DOHH2 (cell line): ENCODE measurements around the gene YIPF4.

Experiments used
- H3F3A ChIP-seq: fragments of 200-600 bp; sonication (generic), shearing (Covaris generic); 2 replicates; pipeline ENCODE4 v1.6.0; 2016; ENCODE audit warnings: antibody characterized with exemption, mild to moderate bottlenecking; ENCODE audit not compliant: control insufficient read depth, insufficient read depth
- H3K27ac ChIP-seq: fragments of 200-600 bp; sonication (generic); 2 replicates; pipeline ENCODE4 v1.5.1; 2014; ENCODE audit warnings: low read depth, mild to moderate bottlenecking, low read length, moderate library complexity
- H3K27me3 ChIP-seq: fragments of 200-600 bp; sonication (generic); 2 replicates; pipeline ENCODE4 v1.6.1; 2014; ENCODE audit warnings: mild to moderate bottlenecking, low read length, mixed read lengths; ENCODE audit not compliant: control insufficient read depth
- H3K36me3 ChIP-seq: fragments of 200-600 bp; sonication (generic); 2 replicates; pipeline ENCODE4 v1.6.1; 2014; ENCODE audit warnings: mild to moderate bottlenecking, low read length, moderate library complexity, mixed read lengths; ENCODE audit not compliant: control insufficient read depth
- H3K4me1 ChIP-seq: fragments of 200-600 bp; sonication (generic); 2 replicates; pipeline ENCODE4 v1.6.1; 2014; ENCODE audit warnings: mild to moderate bottlenecking, low read length, mixed read lengths; ENCODE audit not compliant: control insufficient read depth
- H3K4me2 ChIP-seq: fragments of 200-600 bp; sonication (generic); 2 replicates; pipeline ENCODE4 v1.6.0; 2014; ENCODE audit warnings: mild to moderate bottlenecking, low read length, moderate library complexity
- H3K4me3 ChIP-seq: fragments of 200-600 bp; sonication (generic); 2 replicates; pipeline ENCODE4 v1.5.1; 2014; ENCODE audit warnings: mild to moderate bottlenecking, low read length, mixed read lengths
- H3K79me2 ChIP-seq: fragments of 200-600 bp; sonication (generic); 2 replicates; pipeline ENCODE4 v1.6.1; 2014; ENCODE audit warnings: mild to moderate bottlenecking, low read length, mixed read lengths; ENCODE audit not compliant: control insufficient read depth
- H3K9me2 ChIP-seq: fragments of 200-600 bp; sonication (generic); replicated peaks from 2 replicates; pipeline ENCODE4 v1.6.1; 2014; ENCODE audit warnings: mild to moderate bottlenecking, low read length, mixed read lengths; ENCODE audit not compliant: control insufficient read depth
- H3K9me3 ChIP-seq: fragments of 200-600 bp; sonication (generic); 2 replicates; pipeline ENCODE4 v1.6.1; 2014; ENCODE audit warnings: antibody characterized with exemption, low read length, mixed read lengths; ENCODE audit not compliant: control insufficient read depth, insufficient read depth
- H4K20me1 ChIP-seq: fragments of 200-600 bp; sonication (generic); 2 replicates; pipeline ENCODE4 v1.6.0; 2014; ENCODE audit warnings: low read depth, mild to moderate bottlenecking, antibody characterized with exemption, low read length, moderate library complexity; ENCODE audit not compliant: control insufficient read depth, insufficient read depth
- CTCF ChIP-seq: fragments of 200-600 bp; sonication (generic); IDR thresholded peaks from one replicate; pipeline ENCODE4 v1.5.1; 2014; ENCODE audit warnings: antibody characterized with exemption, mild to moderate bottlenecking, low read depth, low read length; ENCODE audit not compliant: poor library complexity, severe bottlenecking
- EZH2phosphoT487 ChIP-seq: fragments of 200-600 bp; sonication (generic); IDR thresholded peaks from 2 replicates; pipeline ENCODE4 v1.6.1; 2017; ENCODE audit warnings: borderline replicate concordance, mild to moderate bottlenecking, antibody characterized with exemption, low read length, moderate library complexity, mixed read lengths

The YIPF4 gene

GRCh38 chr2:32249731-32250236, 27.9 kb upstream of the YIPF4 start:
- H3F3A ChIP-seq, result no peaks in the 10 kb centered on the region

DNA sequence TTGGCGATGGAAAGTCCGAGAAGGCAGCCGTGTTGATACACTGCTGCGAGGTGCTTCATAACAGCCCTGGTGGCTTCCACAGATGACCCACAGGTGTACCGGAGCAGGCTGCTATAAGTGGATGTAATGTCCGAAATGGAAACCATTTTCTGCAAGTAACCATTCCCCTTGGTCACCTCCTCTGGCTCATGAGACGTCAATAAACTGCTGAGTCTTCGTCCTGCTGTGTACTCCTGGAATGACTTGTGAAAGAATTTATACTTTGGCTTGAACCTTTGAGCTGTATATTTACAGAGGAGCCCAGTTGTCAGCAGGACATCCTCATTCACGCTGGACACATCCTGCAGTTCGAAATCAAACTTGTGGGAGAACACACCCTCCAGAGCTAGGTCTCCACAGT, 27.4 kb upstream of the YIPF4 start:
- Histone ChIP-seq H3K9me2 (no peaks in the 10 kb centered on the region), H3K4me2 (no peak overlapping the region), H3K27ac (no peak overlapping the region), H3K36me3 (no peaks in the 10 kb centered on the region), H4K20me1 (no peaks in the 10 kb centered on the region), H3K4me3 (no peak overlapping the region), H3K4me1 (no peaks in the 10 kb centered on the region), H3K79me2 (no peaks in the 10 kb centered on the region), H3K9me3 (no peaks in the 10 kb centered on the region), H3K27me3 (no peaks in the 10 kb centered on the region), H3F3A (no peaks in the 10 kb centered on the region)
- TF ChIP-seq EZH2phosphoT487, result no peak
- TF ChIP-seq CTCF, result no peak

More at GRCh38 chr2:32249731-32250236, 27.9 kb upstream of the YIPF4 start:
- no peaks in the 10 kb centered on the region for H3K4me1 ChIP-seq
- no peaks in the 10 kb centered on the region for H3K9me3 ChIP-seq
- no peaks in the 10 kb centered on the region for H3K79me2 ChIP-seq
- TF ChIP-seq EZH2phosphoT487, result no peak
- no peak for TF ChIP-seq CTCF
- no peaks in the 10 kb centered on the region for H3K9me2 ChIP-seq
- no peak overlapping the region for H3K4me2 ChIP-seq
- no peaks in the 10 kb centered on the region for H4K20me1 ChIP-seq
- H3K4me3 ChIP-seq, result no peak overlapping the region
- H3K36me3 ChIP-seq, result no peaks in the 10 kb centered on the region
- no peaks in the 10 kb centered on the region for H3K27me3 ChIP-seq
- no peak overlapping the region for H3K27ac ChIP-seq

- Histone ChIP-seq H3K4me2 (no peak overlapping the region), H3K27ac (no peak overlapping the region), H4K20me1 (no peaks in the 10 kb centered on the region), H3K79me2 (no peaks in the 10 kb centered on the region), H3K27me3 (no peaks in the 10 kb centered on the region), H3K9me3 (no peaks in the 10 kb centered on the region), H3K4me3 (no peak overlapping the region), H3F3A (no peaks in the 10 kb centered on the region), H3K4me1 (peaks cover 12% of the 10 kb centered on the region), H3K9me2 (no peaks in the 10 kb centered on the region), H3K36me3 (no peaks in the 10 kb centered on the region)
- TF ChIP-seq CTCF (no peak), EZH2phosphoT487 (no peak)
These were observed 19.5 kb upstream of the YIPF4 start for GRCh38 chr2:32258242-32258641.
